ENCODE measurements around the gene AGER. TPM values are rescaled to one million over a fixed set of nuclear protein-coding genes. Genes with fewer than 3 reads are reported as not detected.

AGER gene
- total and polyA plus RNA-seq, 9 of the 15 experiments (the other 6 are each of a cell fraction or from before 2014, with no cell fraction given) = 1.2 to 11.5 (median 4.1) TPM

DNA sequence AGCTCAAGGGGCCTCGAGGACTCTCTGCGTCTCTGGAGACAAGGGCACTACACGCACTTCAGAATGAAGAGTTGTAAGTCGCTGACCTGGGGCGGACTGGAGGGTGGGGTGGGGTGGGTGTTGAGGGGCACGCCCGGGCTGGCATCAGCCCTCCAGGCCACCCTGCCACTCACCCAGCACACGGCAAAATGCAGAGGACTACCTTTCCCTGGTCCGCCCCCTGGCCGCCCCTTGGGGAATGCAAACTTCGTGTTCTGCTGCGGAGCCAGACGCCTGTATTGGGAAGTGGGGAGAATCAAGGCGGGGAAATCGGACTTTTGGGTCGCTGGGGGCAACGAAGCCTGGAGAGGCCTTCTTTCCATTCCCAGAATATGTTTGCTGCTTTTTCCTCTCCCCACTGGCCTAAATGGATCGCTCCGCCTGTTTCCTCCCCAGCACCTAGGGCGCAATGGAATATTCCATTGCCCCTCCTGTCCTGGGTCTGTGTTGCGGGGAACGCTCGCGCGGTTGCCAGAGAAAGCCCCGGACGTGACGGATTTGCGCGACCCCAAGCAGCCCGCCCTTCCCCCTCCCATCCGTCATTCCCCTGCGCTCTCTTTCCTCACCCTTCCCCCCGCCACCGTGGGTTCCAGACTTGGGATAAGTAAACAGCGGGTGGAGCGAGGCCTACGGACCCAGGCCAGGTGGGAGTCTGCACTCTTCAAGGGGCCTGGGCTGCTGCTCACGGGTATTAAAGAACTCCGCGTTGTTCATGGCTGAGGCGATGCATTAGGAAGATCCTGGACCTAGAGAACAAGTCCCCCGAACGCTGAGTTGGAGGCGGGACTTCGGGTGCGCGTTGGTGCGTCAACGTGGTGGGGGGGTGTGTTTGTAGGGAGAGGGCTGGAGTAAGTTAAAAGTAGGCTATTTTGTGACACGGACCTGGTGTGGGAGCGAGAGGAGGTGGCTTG is 30.2 kb downstream of the AGER start, which contains the start of gene PPT2 (continued):
- TF ChIP-seq, protein P1, sequence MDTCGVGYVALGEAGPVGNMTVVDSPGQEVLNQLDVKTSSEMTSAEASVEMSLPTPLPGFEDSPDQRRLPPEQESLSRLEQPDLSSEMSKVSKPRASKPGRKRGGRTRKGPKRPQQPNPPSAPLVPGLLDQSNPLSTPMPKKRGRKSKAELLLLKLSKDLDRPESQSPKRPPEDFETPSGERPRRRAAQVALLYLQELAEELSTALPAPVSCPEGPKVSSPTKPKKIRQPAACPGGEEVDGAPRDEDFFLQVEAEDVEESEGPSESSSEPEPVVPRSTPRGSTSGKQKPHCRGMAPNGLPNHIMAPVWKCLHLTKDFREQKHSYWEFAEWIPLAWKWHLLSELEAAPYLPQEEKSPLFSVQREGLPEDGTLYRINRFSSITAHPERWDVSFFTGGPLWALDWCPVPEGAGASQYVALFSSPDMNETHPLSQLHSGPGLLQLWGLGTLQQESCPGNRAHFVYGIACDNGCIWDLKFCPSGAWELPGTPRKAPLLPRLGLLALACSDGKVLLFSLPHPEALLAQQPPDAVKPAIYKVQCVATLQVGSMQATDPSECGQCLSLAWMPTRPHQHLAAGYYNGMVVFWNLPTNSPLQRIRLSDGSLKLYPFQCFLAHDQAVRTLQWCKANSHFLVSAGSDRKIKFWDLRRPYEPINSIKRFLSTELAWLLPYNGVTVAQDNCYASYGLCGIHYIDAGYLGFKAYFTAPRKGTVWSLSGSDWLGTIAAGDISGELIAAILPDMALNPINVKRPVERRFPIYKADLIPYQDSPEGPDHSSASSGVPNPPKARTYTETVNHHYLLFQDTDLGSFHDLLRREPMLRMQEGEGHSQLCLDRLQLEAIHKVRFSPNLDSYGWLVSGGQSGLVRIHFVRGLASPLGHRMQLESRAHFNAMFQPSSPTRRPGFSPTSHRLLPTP (IDR thresholded peaks at IDR 0.05; ENCODE audit: borderline replicate concordance, extremely low read depth, insufficient read length) = no peak
- TF ChIP-seq DDX20 (tag; IDR thresholded peaks at IDR 0.05; ENCODE audit: low read depth) (no peak), SAFB (IDR thresholded peaks at IDR 0.05; ENCODE audit: borderline replicate concordance, low read depth, low read length) (no peak; the same call in 1 of the 2 replicates), ZNF143 (CRISPR knock-in tag; IDR thresholded peaks at IDR 0.05) (no peak), XRCC4 (IDR thresholded peaks at IDR 0.05; ENCODE audit: extremely low read depth, insufficient read depth, insufficient read length) (no peak), FOXM1 (IDR thresholded peaks at IDR 0.05; ENCODE audit: low read depth) (no peak; the same call in 1 of the 2 replicates), FOXM1 (CRISPR knock-in tag; IDR thresholded peaks at IDR 0.05; ENCODE audit: low read depth) (no peak), SMARCC2 (IDR thresholded peaks at IDR 0.05; ENCODE audit: low read depth) (no peak; the same call in 1 of the 2 replicates), ZNF134 (CRISPR knock-in tag; conservative IDR thresholded peaks at IDR 0.05) (no peak), ATF7 (IDR thresholded peaks at IDR 0.05) (peak; percentile 99), SIN3B (IDR thresholded peaks at IDR 0.05; ENCODE audit: low read depth) (peak; percentile 60; the same call in 1 of the 2 replicates), OTX1 (CRISPR knock-in tag; IDR thresholded peaks at IDR 0.05) (peak; percentile 15; the same call in 1 of the 2 replicates), ZNF561 (CRISPR knock-in tag; conservative IDR thresholded peaks at IDR 0.05) (no peak), NFXL1 (CRISPR knock-in tag; IDR thresholded peaks at IDR 0.05) (no peak), NFATC3 (IDR thresholded peaks at IDR 0.05) (no peak), LEF1 (IDR thresholded peaks at IDR 0.05) (peak; percentile 83), NR2C2 (CRISPR knock-in tag; IDR thresholded peaks at IDR 0.05) (no peak; the same call in 1 of the 2 replicates), NR2C2 (tag; IDR thresholded peaks at IDR 0.05) (peak; percentile 86), ZSCAN29 (IDR thresholded peaks at IDR 0.05) (no peak), CHD4 (IDR thresholded peaks at IDR 0.05; ENCODE audit: insufficient read depth, insufficient replicate concordance, low read depth, low read length, poor library complexity, severe bottlenecking) (no peak)
- TF ChIP-seq, protein P2, sequence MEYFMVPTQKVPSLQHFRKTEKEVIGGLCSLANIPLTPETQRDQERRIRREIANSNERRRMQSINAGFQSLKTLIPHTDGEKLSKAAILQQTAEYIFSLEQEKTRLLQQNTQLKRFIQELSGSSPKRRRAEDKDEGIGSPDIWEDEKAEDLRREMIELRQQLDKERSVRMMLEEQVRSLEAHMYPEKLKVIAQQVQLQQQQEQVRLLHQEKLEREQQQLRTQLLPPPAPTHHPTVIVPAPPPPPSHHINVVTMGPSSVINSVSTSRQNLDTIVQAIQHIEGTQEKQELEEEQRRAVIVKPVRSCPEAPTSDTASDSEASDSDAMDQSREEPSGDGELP (CRISPR knock-in tag; IDR thresholded peaks at IDR 0.05; ENCODE audit: borderline replicate concordance) = peak; percentile 78; the same call in 1 of the 2 replicates
- TF ChIP-seq, protein P3, sequence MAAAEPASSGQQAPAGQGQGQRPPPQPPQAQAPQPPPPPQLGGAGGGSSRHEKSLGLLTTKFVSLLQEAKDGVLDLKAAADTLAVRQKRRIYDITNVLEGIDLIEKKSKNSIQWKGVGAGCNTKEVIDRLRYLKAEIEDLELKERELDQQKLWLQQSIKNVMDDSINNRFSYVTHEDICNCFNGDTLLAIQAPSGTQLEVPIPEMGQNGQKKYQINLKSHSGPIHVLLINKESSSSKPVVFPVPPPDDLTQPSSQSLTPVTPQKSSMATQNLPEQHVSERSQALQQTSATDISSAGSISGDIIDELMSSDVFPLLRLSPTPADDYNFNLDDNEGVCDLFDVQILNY (CRISPR knock-in tag; IDR thresholded peaks at IDR 0.05) = peak; percentile 63; the same call in 1 of the 2 replicates
